ENCODE measurements around the gene LRRC59. TPM values are rescaled to one million over a fixed set of nuclear protein-coding genes. Genes with fewer than 3 reads are reported as not detected.

The LRRC59 gene
- total and polyA plus RNA-seq, 2 of the 13 experiments (the other 11 are each of a cell fraction or from before 2014, with no cell fraction given), result 87.3 to 222 TPM

DNA sequence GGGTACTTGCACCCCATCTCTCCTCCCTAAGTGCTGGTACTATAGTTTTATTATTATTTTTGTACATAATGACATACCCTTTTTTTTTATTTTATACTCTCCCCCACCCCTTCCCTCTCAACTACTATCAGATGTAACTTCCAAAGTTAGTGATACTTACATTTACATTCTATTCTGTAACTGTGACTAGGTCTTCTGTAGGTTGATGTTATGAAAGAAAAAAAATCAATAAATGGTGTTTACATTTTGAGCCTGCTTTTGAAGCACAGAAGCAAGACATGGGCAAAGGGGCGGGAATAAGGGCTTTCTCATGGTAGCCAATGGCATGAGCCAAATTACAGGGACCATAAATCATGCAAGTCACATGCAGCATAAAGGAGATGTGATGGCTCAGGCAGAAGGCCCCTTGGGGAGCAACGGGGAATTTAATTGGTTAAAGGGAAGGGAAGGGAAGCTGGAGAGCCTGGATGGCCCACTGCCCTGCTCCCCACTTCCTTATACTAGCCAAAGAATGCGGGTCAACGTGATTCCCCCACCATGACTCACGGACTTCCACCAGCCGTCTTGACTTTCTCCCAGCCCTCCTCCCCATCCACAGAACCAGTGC, 26.3 kb upstream of the LRRC59 start (continued):
- TF ChIP-seq TAF15 (IDR thresholded peaks at IDR 0.05; ENCODE audit: low read depth, low read length, poor library complexity, severe bottlenecking) (no peak), ZNF430 (CRISPR knock-in tag; IDR thresholded peaks at IDR 0.05) (no peak), ZNF747 (CRISPR knock-in tag; IDR thresholded peaks at IDR 0.05; ENCODE audit: borderline replicate concordance) (no peak), AHDC1 (CRISPR knock-in tag; IDR thresholded peaks at IDR 0.05; ENCODE audit: borderline replicate concordance) (peak; percentile 83; the same call in 1 of the 2 replicates), POLR2AphosphoS2 (IDR thresholded peaks at IDR 0.05; ENCODE audit: low read depth, low read length) (no peak), HMG20A (CRISPR knock-in tag; IDR thresholded peaks at IDR 0.05; ENCODE audit: borderline replicate concordance) (peak; percentile 87), NR3C1 (CRISPR knock-in tag; IDR thresholded peaks at IDR 0.05) (no peak), MTF1 (CRISPR knock-in tag; IDR thresholded peaks at IDR 0.05) (no peak), SP140L (CRISPR knock-in tag; IDR thresholded peaks at IDR 0.05; ENCODE audit: borderline replicate concordance) (peak; percentile 72; the same call in 1 of the 2 replicates)
- TF ChIP-seq, protein P1, sequence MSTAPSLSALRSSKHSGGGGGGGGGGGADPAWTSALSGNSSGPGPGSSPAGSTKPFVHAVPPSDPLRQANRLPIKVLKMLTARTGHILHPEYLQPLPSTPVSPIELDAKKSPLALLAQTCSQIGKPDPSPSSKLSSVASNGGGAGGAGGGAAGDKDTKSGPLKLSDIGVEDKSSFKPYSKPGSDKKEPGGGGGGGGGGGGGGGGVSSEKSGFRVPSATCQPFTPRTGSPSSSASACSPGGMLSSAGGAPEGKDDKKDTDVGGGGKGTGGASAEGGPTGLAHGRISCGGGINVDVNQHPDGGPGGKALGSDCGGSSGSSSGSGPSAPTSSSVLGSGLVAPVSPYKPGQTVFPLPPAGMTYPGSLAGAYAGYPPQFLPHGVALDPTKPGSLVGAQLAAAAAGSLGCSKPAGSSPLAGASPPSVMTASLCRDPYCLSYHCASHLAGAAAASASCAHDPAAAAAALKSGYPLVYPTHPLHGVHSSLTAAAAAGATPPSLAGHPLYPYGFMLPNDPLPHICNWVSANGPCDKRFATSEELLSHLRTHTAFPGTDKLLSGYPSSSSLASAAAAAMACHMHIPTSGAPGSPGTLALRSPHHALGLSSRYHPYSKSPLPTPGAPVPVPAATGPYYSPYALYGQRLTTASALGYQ (CRISPR knock-in tag; IDR thresholded peaks at IDR 0.05), result 0 out of 2 replicates have a peak, but pooled peaks have one; percentile 27
- TF ChIP-seq, protein P2, sequence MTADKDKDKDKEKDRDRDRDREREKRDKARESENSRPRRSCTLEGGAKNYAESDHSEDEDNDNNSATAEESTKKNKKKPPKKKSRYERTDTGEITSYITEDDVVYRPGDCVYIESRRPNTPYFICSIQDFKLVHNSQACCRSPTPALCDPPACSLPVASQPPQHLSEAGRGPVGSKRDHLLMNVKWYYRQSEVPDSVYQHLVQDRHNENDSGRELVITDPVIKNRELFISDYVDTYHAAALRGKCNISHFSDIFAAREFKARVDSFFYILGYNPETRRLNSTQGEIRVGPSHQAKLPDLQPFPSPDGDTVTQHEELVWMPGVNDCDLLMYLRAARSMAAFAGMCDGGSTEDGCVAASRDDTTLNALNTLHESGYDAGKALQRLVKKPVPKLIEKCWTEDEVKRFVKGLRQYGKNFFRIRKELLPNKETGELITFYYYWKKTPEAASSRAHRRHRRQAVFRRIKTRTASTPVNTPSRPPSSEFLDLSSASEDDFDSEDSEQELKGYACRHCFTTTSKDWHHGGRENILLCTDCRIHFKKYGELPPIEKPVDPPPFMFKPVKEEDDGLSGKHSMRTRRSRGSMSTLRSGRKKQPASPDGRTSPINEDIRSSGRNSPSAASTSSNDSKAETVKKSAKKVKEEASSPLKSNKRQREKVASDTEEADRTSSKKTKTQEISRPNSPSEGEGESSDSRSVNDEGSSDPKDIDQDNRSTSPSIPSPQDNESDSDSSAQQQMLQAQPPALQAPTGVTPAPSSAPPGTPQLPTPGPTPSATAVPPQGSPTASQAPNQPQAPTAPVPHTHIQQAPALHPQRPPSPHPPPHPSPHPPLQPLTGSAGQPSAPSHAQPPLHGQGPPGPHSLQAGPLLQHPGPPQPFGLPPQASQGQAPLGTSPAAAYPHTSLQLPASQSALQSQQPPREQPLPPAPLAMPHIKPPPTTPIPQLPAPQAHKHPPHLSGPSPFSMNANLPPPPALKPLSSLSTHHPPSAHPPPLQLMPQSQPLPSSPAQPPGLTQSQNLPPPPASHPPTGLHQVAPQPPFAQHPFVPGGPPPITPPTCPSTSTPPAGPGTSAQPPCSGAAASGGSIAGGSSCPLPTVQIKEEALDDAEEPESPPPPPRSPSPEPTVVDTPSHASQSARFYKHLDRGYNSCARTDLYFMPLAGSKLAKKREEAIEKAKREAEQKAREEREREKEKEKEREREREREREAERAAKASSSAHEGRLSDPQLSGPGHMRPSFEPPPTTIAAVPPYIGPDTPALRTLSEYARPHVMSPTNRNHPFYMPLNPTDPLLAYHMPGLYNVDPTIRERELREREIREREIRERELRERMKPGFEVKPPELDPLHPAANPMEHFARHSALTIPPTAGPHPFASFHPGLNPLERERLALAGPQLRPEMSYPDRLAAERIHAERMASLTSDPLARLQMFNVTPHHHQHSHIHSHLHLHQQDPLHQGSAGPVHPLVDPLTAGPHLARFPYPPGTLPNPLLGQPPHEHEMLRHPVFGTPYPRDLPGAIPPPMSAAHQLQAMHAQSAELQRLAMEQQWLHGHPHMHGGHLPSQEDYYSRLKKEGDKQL (CRISPR knock-in tag; IDR thresholded peaks at IDR 0.05; ENCODE audit: low read depth), result peak; percentile 41; the same call in 1 of the 2 replicates
- TF ChIP-seq, protein P3, sequence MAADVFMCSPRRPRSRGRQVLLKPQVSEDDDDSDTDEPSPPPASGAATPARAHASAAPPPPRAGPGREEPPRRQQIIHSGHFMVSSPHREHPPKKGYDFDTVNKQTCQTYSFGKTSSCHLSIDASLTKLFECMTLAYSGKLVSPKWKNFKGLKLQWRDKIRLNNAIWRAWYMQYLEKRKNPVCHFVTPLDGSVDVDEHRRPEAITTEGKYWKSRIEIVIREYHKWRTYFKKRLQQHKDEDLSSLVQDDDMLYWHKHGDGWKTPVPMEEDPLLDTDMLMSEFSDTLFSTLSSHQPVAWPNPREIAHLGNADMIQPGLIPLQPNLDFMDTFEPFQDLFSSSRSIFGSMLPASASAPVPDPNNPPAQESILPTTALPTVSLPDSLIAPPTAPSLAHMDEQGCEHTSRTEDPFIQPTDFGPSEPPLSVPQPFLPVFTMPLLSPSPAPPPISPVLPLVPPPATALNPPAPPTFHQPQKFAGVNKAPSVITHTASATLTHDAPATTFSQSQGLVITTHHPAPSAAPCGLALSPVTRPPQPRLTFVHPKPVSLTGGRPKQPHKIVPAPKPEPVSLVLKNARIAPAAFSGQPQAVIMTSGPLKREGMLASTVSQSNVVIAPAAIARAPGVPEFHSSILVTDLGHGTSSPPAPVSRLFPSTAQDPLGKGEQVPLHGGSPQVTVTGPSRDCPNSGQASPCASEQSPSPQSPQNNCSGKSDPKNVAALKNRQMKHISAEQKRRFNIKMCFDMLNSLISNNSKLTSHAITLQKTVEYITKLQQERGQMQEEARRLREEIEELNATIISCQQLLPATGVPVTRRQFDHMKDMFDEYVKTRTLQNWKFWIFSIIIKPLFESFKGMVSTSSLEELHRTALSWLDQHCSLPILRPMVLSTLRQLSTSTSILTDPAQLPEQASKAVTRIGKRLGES (CRISPR knock-in tag; IDR thresholded peaks at IDR 0.05; ENCODE audit: borderline replicate concordance), result no peak

Measured in HepG2 (cell line).